ENCODE results near the gene PPP1CA. TPM values are rescaled to one million over a fixed set of nuclear protein-coding genes. Genes with fewer than 3 reads are reported as not detected.
"Not testable (repeated sequence)": the region's sequence is repeated elsewhere in the genome, so short reads cannot be mapped to it uniquely, and the experiment has no call there.

Gene PPP1CA
- total RNA-seq, 3 donors from 2014 or later (not counting 1 experiment from before 2014, with no cell fraction given): 222 to 245 (median 233) TPM

DNA sequence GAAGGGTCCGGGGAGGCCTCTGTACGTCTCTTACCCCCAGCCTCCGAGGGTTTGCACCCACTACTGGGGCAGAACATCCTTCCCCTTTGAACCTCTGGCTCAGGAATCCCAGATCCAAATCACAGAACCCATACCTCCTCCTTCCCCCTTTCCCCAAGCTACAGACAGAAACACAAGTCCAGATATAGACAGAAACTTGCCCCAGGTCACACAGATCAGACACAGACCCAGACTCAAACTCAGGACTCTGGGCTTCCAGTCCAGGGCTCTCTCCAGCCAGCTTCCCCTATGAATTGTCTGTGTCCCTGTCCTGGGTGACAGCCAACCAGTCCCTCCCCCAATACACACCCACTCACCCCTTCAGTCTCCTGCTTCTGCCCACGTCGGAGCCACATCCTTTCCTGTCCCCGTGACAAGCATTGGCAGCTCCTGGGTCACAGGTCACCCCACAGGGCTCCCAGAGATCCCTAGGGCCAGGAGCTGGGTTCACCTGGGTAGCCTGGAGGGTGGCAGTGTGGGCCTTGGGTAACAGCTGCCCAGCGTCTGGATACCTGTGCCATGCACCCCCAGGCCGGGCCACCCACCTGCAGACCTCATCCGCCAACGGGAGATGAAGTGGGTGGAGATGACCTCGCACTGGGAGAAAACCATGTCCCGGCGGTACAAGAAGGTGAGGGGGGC is 3.0 kb upstream of the PPP1CA start:
- H3K9me3 ChIP-seq (ENCODE audit: control insufficient read depth, insufficient read depth, low read length): no peaks in the 10 kb centered on the region
- peak overlapping the region; percentile 63 for H3K27ac ChIP-seq (ENCODE audit: low read length)
- H3K4me1 Mint-ChIP-seq: peaks cover 55 to 70% of the 10 kb centered on the region in 2 donors
- H3K27me3 ChIP-seq (ENCODE audit: control insufficient read depth, insufficient read depth, low read length): no peaks in the 10 kb centered on the region
- no peaks in the 10 kb centered on the region for H3K27me3 Mint-ChIP-seq (ENCODE audit: low read depth in 2 of 2)
- WGBS (ENCODE audit: insufficient coverage): 6% methylated on average over 13 of the region's 13 CpGs
- peaks cover 33% of the 10 kb centered on the region for H3K36me3 ChIP-seq (ENCODE audit: control insufficient read depth, insufficient read depth, low read length)
- intact Hi-C loops (cut with micrococcal nuclease): loop anchor here (5.0 kb wide), 3 partner anchors 63 to 103 kb away; partner anchors contain the start of genes AIP, CDK2AP2, PITPNM1 and TMEM134
- peaks cover 91% of the 10 kb centered on the region for H3K4me1 ChIP-seq (ENCODE audit: control insufficient read depth, insufficient read depth, low read length)
- peak overlapping the region; percentile 86 to 96 for H3K27ac Mint-ChIP-seq
- peak overlapping the region; percentile 94 for H3K4me3 ChIP-seq (ENCODE audit: low read length)
- peak overlapping the region; percentile 94 for H3K4me3 Mint-ChIP-seq
- ATAC-seq (no peak), DNase-seq (peak in 1 of 2 donors; percentile 73)
- H3K9me3 Mint-ChIP-seq: no peaks in the 10 kb centered on the region
- TF ChIP-seq, protein P1, sequence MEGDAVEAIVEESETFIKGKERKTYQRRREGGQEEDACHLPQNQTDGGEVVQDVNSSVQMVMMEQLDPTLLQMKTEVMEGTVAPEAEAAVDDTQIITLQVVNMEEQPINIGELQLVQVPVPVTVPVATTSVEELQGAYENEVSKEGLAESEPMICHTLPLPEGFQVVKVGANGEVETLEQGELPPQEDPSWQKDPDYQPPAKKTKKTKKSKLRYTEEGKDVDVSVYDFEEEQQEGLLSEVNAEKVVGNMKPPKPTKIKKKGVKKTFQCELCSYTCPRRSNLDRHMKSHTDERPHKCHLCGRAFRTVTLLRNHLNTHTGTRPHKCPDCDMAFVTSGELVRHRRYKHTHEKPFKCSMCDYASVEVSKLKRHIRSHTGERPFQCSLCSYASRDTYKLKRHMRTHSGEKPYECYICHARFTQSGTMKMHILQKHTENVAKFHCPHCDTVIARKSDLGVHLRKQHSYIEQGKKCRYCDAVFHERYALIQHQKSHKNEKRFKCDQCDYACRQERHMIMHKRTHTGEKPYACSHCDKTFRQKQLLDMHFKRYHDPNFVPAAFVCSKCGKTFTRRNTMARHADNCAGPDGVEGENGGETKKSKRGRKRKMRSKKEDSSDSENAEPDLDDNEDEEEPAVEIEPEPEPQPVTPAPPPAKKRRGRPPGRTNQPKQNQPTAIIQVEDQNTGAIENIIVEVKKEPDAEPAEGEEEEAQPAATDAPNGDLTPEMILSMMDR (IDR thresholded peaks at IDR 0.05): no peak
- H3K36me3 Mint-ChIP-seq: no peaks in the 10 kb centered on the region

GRCh38 chr11:67403085-67403484 is 1.4 kb upstream of the PPP1CA start:
- H3K27ac Mint-ChIP-seq: peak overlapping the region; percentile 86 to 96
- ATAC-seq; DNase-seq; H3K9me3 Mint-ChIP-seq; H3K9me3 ChIP-seq (ENCODE audit: control insufficient read depth, insufficient read depth, low read length); H3K27me3 ChIP-seq (ENCODE audit: control insufficient read depth, insufficient read depth, low read length); H3K27me3 Mint-ChIP-seq (ENCODE audit: low read depth in 2 of 2); H3K36me3 Mint-ChIP-seq: not testable (repeated sequence)
- H3K4me1 ChIP-seq (ENCODE audit: control insufficient read depth, insufficient read depth, low read length): peaks cover 91% of the 10 kb centered on the region
- H3K36me3 ChIP-seq (ENCODE audit: control insufficient read depth, insufficient read depth, low read length): peaks cover 48% of the 10 kb centered on the region
- peak overlapping the region; percentile 94 for H3K4me3 ChIP-seq (ENCODE audit: low read length)
- H3K4me1 Mint-ChIP-seq: peaks cover 50 to 58% of the 10 kb centered on the region in 2 donors
- H3K27ac ChIP-seq (ENCODE audit: low read length): peak overlapping the region; percentile 63
- 77% methylated on average over 9 of the region's 9 CpGs for WGBS (ENCODE audit: insufficient coverage)
- intact Hi-C loops (cut with micrococcal nuclease): loop anchor here (2.0 to 5.0 kb wide), 5 partner anchors 18 to 104 kb away; partner anchors contain the start of genes AIP, CDK2AP2, PITPNM1 and PTPRCAP
- H3K4me3 Mint-ChIP-seq: peak overlapping the region; percentile 94

- Histone ChIP-seq H3K4me3 (ENCODE audit: low read length) (peak overlapping the region; percentile 32), H3K36me3 (ENCODE audit: control insufficient read depth, insufficient read depth, low read length) (peaks cover 52% of the 10 kb centered on the region), H3K27ac (ENCODE audit: low read length) (peak overlapping the region; percentile 63), H3K4me1 (ENCODE audit: control insufficient read depth, insufficient read depth, low read length) (peaks cover 91% of the 10 kb centered on the region)
- not testable (repeated sequence) for H3K27me3 Mint-ChIP-seq (ENCODE audit: low read depth in 2 of 2); H3K27me3 ChIP-seq (ENCODE audit: control insufficient read depth, insufficient read depth, low read length); H3K36me3 Mint-ChIP-seq; ATAC-seq; DNase-seq; H3K9me3 Mint-ChIP-seq; H3K9me3 ChIP-seq (ENCODE audit: control insufficient read depth, insufficient read depth, low read length)
- WGBS (ENCODE audit: insufficient coverage): 34% methylated on average over 19 of the region's 19 CpGs
- peak overlapping the region; percentile 86 to 96 for H3K27ac Mint-ChIP-seq
- H3K4me1 Mint-ChIP-seq: peaks cover 44 to 58% of the 10 kb centered on the region in 2 donors
- H3K4me3 Mint-ChIP-seq: peak overlapping the region; percentile 94
- intact Hi-C loops (cut with micrococcal nuclease): loop anchor here (2.0 to 5.0 kb wide), 5 partner anchors 18 to 105 kb away; partner anchors contain the start of genes AIP, CDK2AP2, PITPNM1 and PTPRCAP
These were observed 658 bp upstream of the PPP1CA start for GRCh38 chr11:67402192-67402839.

- no peak for DNase-seq
- no peaks in the 10 kb centered on the region for H3K27me3 ChIP-seq (ENCODE audit: control insufficient read depth, insufficient read depth, low read length)
- Mint-ChIP-seq H3K36me3 (no peaks in the 10 kb centered on the region), H3K4me1 (peaks cover 38 to 58% of the 10 kb centered on the region in 2 donors), H3K27ac (peak overlapping the region; percentile 84 to 96), H3K9me3 (no peaks in the 10 kb centered on the region), H3K27me3 (ENCODE audit: low read depth in 2 of 2) (no peaks in the 10 kb centered on the region), H3K4me3 (peak overlapping the region; percentile 88)
- 5% methylated on average over 27 of the region's 27 CpGs for WGBS (ENCODE audit: insufficient coverage)
- peaks cover 91% of the 10 kb centered on the region for H3K4me1 ChIP-seq (ENCODE audit: control insufficient read depth, insufficient read depth, low read length)
- intact Hi-C loops (cut with micrococcal nuclease): loop anchor here (5.0 kb wide), 3 partner anchors 66 to 106 kb away; partner anchors contain the start of genes AIP, CDK2AP2, PITPNM1 and TMEM134
- TF ChIP-seq, protein P1 (IDR thresholded peaks at IDR 0.05): no peak
- H3K9me3 ChIP-seq (ENCODE audit: control insufficient read depth, insufficient read depth, low read length): no peaks in the 10 kb centered on the region
- peaks cover 52% of the 10 kb centered on the region for H3K36me3 ChIP-seq (ENCODE audit: control insufficient read depth, insufficient read depth, low read length)
- H3K27ac ChIP-seq (ENCODE audit: low read length): peak overlapping the region; percentile 60
- peak; percentile 1 to 17 (median 4) for ATAC-seq
- H3K4me3 ChIP-seq (ENCODE audit: low read length): peak overlapping the region; percentile 69
These were observed 640 bp downstream of the PPP1CA start for GRCh38 chr11:67400942-67401494.
